Stimulated activated effector memory CD8-positive, alpha-beta T cell treated with anti-CD3 and anti-CD28 coated beads, Interleukin-12 subunit alpha, Interleukin-12 subunit beta, amount 100 ng/mL, for 72 hours (primary cell): ENCODE results near the gene PRKN.

Source experiments
- ATAC-seq: fragments of 150-1000 bp; cut with Tn5 transposase; 2 replicates; pipeline ENCODE4 v1.10.0; 2021
- DNase-seq, 2 donors: peaks; one replicate each; pipeline ENCODE4 v3.0.0; 2021 to 2022; ENCODE audit warnings: low spot score in 2 of 2
- H3K27ac Mint-ChIP-seq: one replicate; pipeline ENCODE4 v1.8.0; 2022; ENCODE audit warnings: mild to moderate bottlenecking, mixed read lengths
- H3K36me3 Mint-ChIP-seq: one replicate; pipeline ENCODE4 v1.8.0; 2022; ENCODE audit warnings: mild to moderate bottlenecking, mixed read lengths
- H3K4me1 Mint-ChIP-seq: one replicate; pipeline ENCODE4 v1.8.0; 2022; ENCODE audit warnings: mixed read lengths
- H3K4me3 Mint-ChIP-seq: one replicate; pipeline ENCODE4 v1.8.0; 2022; ENCODE audit warnings: mild to moderate bottlenecking, mixed read lengths
- H3K9me3 Mint-ChIP-seq: one replicate; pipeline ENCODE4 v1.8.0; 2022; ENCODE audit warnings: mixed read lengths

The PRKN gene

GRCh38 chr6:162463576-162463975 is 264.0 kb downstream of the PRKN start:
- Mint-ChIP-seq H3K36me3 (no peaks in the 10 kb centered on the region), H3K9me3 (peaks cover 4% of the 10 kb centered on the region), H3K4me1 (no peaks in the 10 kb centered on the region), H3K27ac (no peak overlapping the region), H3K4me3 (no peak overlapping the region)
- ATAC-seq (no peak), DNase-seq (no peak)

GRCh38 chr6:162459985-162460384 is 267.6 kb downstream of the PRKN start:
- Mint-ChIP-seq H3K4me1 (no peaks in the 10 kb centered on the region), H3K36me3 (no peaks in the 10 kb centered on the region), H3K4me3 (no peak overlapping the region), H3K9me3 (peaks cover 4% of the 10 kb centered on the region), H3K27ac (no peak overlapping the region)
- ATAC-seq (no peak), DNase-seq (no peak)

GRCh38 chr6:162450358-162450757 is 277.2 kb downstream of the PRKN start:
- DNase-seq = no peak
- Mint-ChIP-seq H3K4me3 (no peak overlapping the region), H3K36me3 (no peaks in the 10 kb centered on the region), H3K4me1 (no peaks in the 10 kb centered on the region), H3K27ac (no peak overlapping the region), H3K9me3 (peaks cover 11% of the 10 kb centered on the region)
- no peak for ATAC-seq

- peaks cover 18% of the 10 kb centered on the region for H3K9me3 Mint-ChIP-seq
- H3K4me3 Mint-ChIP-seq = no peak overlapping the region
- ATAC-seq = no peak
- no peaks in the 10 kb centered on the region for H3K4me1 Mint-ChIP-seq
- H3K36me3 Mint-ChIP-seq = no peaks in the 10 kb centered on the region
- no peak overlapping the region for H3K27ac Mint-ChIP-seq
- no peak for DNase-seq
These were observed 279.3 kb downstream of the PRKN start for GRCh38 chr6:162448294-162448693.

- Mint-ChIP-seq H3K4me3 (no peak overlapping the region), H3K36me3 (no peaks in the 10 kb centered on the region), H3K9me3 (peaks cover 21% of the 10 kb centered on the region), H3K27ac (no peak overlapping the region), H3K4me1 (no peaks in the 10 kb centered on the region)
- no peak for DNase-seq
- no peak for ATAC-seq
These were observed 284.5 kb downstream of the PRKN start for GRCh38 chr6:162443101-162443500.

- Mint-ChIP-seq H3K4me3 (no peak overlapping the region), H3K27ac (no peak overlapping the region), H3K4me1 (no peaks in the 10 kb centered on the region), H3K9me3 (peaks cover 21% of the 10 kb centered on the region), H3K36me3 (no peaks in the 10 kb centered on the region)
- DNase-seq = no peak
- ATAC-seq = no peak
These were observed 284.9 kb downstream of the PRKN start for GRCh38 chr6:162442687-162443086.

- H3K36me3 Mint-ChIP-seq = no peaks in the 10 kb centered on the region
- no peak for DNase-seq
- H3K9me3 Mint-ChIP-seq = peaks cover 21% of the 10 kb centered on the region
- no peaks in the 10 kb centered on the region for H3K4me1 Mint-ChIP-seq
- no peak overlapping the region for H3K27ac Mint-ChIP-seq
- no peak for ATAC-seq
- no peak overlapping the region for H3K4me3 Mint-ChIP-seq
These were observed 285.6 kb downstream of the PRKN start for GRCh38 chr6:162441991-162442390.

GRCh38 chr6:162438980-162439379 is 288.6 kb downstream of the PRKN start:
- Mint-ChIP-seq H3K4me1 (no peaks in the 10 kb centered on the region), H3K9me3 (peaks cover 15% of the 10 kb centered on the region), H3K4me3 (no peak overlapping the region), H3K27ac (no peak overlapping the region), H3K36me3 (no peaks in the 10 kb centered on the region)
- no peak for ATAC-seq
- DNase-seq = no peak

- no peak for DNase-seq
- no peaks in the 10 kb centered on the region for H3K36me3 Mint-ChIP-seq
- peaks cover 10% of the 10 kb centered on the region for H3K9me3 Mint-ChIP-seq
- no peak for ATAC-seq
- H3K4me1 Mint-ChIP-seq = no peaks in the 10 kb centered on the region
- no peak overlapping the region for H3K27ac Mint-ChIP-seq
- H3K4me3 Mint-ChIP-seq = no peak overlapping the region
These were observed 292.5 kb downstream of the PRKN start for GRCh38 chr6:162435071-162435470.

GRCh38 chr6:162421004-162421403 is 306.6 kb downstream of the PRKN start:
- no peaks in the 10 kb centered on the region for H3K36me3 Mint-ChIP-seq
- ATAC-seq (no peak), DNase-seq (no peak)
- peaks cover 16% of the 10 kb centered on the region for H3K9me3 Mint-ChIP-seq
- H3K27ac Mint-ChIP-seq = no peak overlapping the region
- no peak overlapping the region for H3K4me3 Mint-ChIP-seq
- H3K4me1 Mint-ChIP-seq = no peaks in the 10 kb centered on the region

GRCh38 chr6:162416831-162417537 is 310.6 kb downstream of the PRKN start:
- no peak for DNase-seq
- no peaks in the 10 kb centered on the region for H3K4me1 Mint-ChIP-seq
- no peak overlapping the region for H3K4me3 Mint-ChIP-seq
- no peak for ATAC-seq
- H3K36me3 Mint-ChIP-seq = no peaks in the 10 kb centered on the region
- H3K9me3 Mint-ChIP-seq = peaks cover 13% of the 10 kb centered on the region
- H3K27ac Mint-ChIP-seq = no peak overlapping the region

- DNase-seq = no peak
- H3K36me3 Mint-ChIP-seq = no peaks in the 10 kb centered on the region
- no peaks in the 10 kb centered on the region for H3K4me1 Mint-ChIP-seq
- no peak overlapping the region for H3K4me3 Mint-ChIP-seq
- H3K27ac Mint-ChIP-seq = no peak overlapping the region
- no peak for ATAC-seq
- H3K9me3 Mint-ChIP-seq = peaks cover 10% of the 10 kb centered on the region
These were observed 311.3 kb downstream of the PRKN start for GRCh38 chr6:162416307-162416706.

- H3K4me3 Mint-ChIP-seq = no peak overlapping the region
These were observed 317.6 kb downstream of the PRKN start for GRCh38 chr6:162409741-162410691.

GRCh38 chr6:162408826-162409535 is 318.6 kb downstream of the PRKN start:
- Mint-ChIP-seq H3K4me1 (no peaks in the 10 kb centered on the region), H3K9me3 (no peaks in the 10 kb centered on the region), H3K4me3 (no peak overlapping the region)

More at GRCh38 chr6:162409741-162410691, 317.6 kb downstream of the PRKN start:
- H3K27ac Mint-ChIP-seq = no peak overlapping the region
- H3K36me3 Mint-ChIP-seq = peaks cover 8% of the 10 kb centered on the region
- ATAC-seq (no peak), DNase-seq (no peak)
- H3K4me1 Mint-ChIP-seq = no peaks in the 10 kb centered on the region
- H3K9me3 Mint-ChIP-seq = peaks cover under 1% of the 10 kb centered on the region

GRCh38 chr6:162404951-162405350 is 322.6 kb downstream of the PRKN start:
- Mint-ChIP-seq H3K4me1 (no peaks in the 10 kb centered on the region), H3K4me3 (no peak overlapping the region), H3K27ac (no peak overlapping the region), H3K36me3 (peaks cover 8% of the 10 kb centered on the region), H3K9me3 (peaks cover 3% of the 10 kb centered on the region)
- ATAC-seq = no peak
- DNase-seq = no peak

More at GRCh38 chr6:162408826-162409535, 318.6 kb downstream of the PRKN start:
- no peak for DNase-seq
- ATAC-seq = no peak
- Mint-ChIP-seq H3K36me3 (peaks cover 8% of the 10 kb centered on the region), H3K27ac (no peak overlapping the region)
